Fibroblast of skin of abdomen (primary cell): ENCODE data around the gene DUS1L.

ENCODE experiments used
- DNase-seq: peaks from one replicate; pipeline ENCODE4 v3.0.0-alpha.2; 2013

The DUS1L gene

DNA sequence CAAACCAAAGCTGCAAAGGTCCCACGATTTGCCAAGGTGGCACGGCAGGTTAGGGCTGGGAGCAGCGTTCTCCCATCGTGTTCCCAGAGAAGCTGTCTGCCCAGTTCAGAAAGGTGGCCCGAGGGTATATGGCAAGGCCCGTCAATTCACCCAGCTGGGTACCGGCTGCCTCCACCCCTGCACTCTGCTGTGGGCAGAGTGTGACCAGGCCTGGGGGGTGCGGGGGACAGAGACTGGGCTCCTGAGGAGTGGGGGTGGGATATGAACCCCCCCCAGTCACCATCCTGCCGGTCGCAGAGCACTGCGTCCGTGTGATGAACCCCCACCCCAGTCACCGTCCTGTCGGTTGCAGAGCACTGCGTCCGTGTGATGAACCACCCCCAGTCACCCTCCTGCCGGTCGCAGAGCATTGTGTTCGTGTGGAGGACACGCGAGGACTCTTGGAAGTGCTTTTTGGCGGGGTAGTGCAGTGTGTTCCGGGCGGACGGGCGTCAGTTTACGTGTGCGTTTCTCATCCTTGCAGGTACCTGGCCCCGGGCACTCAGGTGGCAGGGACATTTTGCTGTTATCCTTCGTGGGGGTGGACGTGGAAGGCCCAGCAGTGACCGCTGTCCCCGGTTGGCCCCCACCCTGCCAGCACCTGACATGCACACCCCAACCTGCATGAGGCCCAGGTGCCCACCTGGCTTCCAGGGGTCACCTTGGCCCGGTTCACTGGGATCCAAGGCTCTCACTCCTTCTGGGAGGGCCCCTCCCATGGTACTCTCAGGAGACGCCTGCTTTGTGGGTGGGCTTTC lies 35.1 kb upstream of the DUS1L start:
- DNase-seq: no peak

DNA sequence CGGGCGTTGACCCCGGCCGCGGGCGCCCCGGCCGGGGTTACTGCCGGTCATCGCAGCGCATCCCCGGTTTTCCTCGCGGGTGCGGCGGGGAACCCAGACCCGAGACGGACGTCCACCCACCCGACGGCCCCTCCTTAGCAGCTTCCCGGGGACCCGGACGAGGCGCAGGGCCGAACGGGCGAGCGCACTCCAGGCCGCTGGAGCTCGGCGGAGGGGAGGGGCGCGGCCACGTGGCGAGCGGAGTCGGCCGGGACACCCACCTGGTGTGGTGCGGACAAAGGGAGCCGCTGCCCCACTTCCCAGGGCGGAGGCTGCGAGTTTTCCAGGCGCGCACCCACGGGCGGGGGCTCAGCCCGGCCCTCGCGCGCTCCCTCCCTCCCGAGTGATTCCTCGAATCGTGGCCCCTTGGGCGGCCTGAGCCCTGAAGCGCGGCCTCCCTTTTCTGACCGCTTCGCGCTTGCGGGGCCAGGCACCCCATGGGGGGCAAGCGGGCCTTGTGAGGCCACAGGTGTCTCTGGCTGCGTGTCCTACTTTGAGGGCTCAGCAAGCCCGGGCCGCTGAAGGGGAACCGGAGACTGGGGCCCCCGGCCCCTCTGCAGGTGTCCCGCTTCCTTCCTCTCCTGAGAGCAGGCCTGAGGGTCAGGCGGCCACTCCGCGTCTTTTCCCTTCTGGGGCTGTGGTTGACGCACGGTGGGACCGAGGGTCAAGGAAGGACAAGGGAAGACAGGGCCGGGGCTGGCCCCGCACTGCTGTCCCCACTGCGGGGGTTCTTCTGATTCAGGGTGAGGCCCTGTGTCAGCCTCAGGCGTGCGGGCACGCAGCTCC lies 33.5 kb upstream of the DUS1L start:
- no peak for DNase-seq

DNA sequence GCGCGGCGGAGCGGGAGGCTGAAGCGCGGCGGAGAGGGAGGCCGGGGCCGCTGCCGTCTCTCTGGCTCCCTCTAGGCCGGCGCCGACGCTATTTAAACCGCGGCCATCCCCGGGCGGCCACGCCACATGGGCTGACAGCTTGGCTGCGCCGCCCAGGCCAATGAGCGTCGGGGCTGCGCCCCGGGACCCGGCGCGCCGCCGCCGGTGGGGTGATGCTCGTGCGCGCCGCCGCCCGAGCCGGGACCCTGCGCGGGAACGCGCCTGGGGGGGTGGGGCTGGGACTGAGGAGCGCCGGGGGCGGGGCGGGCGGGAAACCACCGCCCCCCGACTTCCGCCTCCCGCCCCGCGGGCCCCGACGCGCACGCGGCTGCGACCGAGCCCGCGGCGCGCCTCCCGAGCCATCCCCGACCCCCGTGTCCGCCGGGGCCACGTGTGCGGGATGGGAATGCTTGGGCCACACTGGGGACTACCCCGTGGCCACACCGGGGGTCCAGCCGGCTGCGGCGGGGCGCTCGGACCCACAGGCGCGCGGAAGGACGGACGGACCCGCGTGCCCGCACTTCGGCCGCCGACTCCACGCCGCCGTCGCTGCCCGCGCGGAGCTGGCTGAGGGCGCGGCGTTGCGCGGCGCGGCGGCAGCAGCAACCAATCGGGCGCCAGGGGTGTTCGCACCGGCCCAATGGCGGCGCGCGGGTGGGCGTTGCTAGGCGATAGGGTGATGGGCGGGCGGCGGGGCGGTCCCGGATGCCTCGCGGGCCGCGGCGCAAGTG lies 32.8 kb upstream of the DUS1L start, which contains the start of gene FASN:
Gene FASN (minus strand): TSS at position 68 of the 770 bp plus-strand sequence. CDS start 1,791 bp downstream, outside the sequence.
- DNase-seq: peak; percentile 97

DNA sequence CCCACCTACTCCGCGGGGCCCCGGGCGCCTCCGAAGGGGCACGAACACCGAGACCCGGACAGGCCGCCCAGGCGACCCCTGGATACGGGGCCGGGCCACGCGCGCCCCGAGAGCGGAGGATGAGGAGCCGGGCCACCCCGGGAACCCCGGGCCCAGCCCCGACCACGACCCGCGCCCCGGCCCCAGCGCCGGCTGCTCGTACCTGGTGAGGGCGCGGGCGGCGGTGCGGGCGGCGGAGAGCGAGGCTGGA lies 32.2 kb upstream of the DUS1L start:
- DNase-seq: no peak

DNA sequence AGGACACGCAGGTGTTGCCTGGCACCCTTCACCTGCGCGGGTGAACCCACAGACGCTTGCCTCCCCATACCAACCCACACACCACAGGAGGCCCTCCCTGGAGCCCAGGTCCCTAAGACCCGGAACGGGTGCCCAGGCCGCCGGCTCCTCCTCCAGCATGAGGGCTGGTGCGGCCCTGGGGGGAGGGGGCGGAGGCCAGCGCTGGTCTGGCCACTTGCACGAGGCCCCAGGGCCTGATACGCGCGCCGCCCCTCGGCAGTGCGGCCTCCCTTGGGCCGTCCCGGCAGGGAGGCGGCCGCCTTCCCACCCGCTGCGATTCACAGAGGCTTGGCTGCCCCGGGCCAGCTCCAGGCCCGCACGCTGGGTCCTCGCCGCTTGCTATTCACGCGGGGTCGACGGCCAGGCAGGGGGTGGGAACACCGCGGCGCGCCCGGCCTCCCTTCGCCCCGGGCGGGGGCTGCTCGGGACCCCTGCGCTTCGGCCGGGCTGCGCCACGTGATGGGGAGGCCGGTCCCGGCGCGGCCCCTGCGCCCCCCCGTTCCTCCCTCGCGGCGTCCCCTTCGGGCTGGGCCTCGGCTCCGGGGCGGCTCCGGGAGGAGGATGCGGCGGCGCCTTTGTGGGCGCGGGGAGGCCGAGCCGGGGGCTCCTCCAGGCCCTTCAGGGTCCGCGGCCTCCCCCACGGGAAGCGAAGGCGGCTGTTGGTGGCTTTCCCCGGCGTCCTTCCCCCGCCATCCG lies 31.7 kb upstream of the DUS1L start:
- no peak for DNase-seq

DNA sequence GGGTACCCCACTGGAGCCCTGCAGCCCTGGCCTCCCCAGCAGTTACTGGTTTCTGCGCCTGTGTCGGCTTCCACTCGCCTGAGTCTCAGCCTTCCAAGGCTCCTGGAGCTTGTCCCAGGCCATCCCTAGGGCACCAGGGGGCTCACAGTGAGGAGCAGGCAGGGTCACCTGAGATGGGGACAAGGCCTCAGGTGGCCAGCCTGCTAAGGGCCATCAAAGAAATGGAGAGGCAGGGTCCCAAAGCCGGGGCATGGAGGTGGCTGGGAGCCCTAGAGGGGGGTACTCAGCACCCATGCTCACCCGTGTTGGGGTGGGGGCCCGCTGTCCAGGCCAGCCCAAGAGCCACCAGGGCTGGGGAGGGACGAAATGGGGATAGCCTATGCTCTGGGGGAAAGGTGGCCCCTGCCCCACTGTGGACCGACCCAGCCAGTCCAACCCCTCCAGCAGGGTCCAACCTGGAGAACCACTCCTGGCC lies 31.1 kb upstream of the DUS1L start:
- DNase-seq: no peak

DNA sequence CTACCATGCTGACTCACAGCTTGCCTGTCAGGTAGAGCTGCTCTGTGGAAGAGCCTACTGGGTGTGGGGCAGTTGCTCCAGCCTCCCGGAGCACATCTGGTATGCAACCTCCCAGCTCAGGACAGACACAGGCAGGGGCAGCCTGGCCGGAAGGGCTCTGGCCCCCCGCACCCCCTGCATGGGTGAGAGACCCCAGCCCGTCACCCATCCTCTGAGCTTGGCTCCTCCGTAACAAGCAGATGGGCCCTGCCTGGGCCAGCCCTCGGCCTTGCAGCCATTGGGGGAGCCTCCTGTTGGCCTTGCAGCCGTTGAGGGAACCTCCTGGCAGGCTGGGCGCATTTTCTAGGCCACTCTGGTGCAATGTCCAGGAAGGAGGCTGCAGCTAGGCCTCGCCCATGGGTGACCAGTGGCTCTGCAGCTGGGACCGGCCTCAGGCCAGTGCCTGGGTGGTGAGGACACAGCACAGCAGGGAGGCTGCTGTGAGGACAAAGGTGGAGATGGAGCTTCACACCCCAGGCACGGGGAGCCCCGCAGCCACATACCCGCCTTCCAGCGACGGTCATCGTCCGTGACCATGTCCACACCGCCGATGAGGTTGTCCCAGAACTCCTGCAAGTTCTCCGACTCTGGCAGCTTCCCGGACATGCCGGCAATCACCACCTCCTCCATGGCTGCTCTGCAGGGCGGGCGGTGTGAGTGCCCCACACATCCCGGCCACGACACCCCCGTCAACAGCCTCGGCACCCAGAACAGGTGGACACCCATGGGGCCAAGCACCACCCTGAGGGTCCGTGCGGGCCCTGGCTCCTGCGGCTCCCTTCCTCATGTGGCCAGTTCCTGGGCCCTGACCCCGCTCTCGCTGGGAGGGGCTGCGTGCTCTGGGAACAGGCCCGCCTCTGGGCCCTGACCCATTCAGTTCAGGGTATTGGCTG lies 30.4 kb upstream of the DUS1L start:
- no peak for DNase-seq

DNA sequence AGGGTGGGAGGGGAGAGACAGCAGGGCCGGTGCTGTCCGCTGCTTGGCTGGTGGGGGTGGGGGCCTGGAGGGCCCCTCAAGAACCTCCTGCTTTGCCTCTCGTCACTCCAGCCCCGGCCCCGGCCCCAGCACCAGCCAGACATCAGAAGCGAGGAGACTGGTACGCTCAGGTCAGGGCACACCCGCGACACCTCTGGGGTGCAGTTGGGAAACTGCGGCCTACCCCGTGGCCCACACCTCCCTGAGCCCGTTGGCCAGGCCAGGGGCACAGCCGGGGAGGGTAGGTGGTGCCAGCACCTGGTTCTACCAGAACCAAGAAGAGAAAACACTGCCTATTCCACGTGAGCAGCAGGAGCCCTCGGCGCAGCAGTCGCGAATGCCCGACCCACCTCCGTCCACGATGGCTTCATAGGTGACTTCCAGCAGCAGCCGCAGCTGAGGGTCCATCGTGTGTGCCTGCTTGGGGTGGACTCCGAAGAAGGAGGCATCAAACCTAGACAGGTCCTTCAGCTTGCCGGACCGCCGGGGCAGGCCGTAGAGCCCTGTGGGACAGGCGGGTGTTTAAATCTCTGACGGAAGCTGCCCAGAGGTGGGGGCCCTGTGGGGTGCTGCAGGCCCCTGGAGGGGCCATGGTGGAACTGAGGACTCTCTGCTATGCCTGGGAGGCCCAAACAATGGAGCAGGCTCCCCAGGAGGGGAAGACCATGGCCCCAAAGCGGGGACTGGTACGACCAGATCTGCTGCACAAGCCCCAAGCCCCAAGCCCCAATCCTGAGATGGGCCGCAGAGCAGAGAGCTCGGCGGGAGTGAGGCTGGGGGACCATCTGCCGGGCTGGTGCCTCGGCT lies 29.6 kb upstream of the DUS1L start:
- DNase-seq: no peak

DNA sequence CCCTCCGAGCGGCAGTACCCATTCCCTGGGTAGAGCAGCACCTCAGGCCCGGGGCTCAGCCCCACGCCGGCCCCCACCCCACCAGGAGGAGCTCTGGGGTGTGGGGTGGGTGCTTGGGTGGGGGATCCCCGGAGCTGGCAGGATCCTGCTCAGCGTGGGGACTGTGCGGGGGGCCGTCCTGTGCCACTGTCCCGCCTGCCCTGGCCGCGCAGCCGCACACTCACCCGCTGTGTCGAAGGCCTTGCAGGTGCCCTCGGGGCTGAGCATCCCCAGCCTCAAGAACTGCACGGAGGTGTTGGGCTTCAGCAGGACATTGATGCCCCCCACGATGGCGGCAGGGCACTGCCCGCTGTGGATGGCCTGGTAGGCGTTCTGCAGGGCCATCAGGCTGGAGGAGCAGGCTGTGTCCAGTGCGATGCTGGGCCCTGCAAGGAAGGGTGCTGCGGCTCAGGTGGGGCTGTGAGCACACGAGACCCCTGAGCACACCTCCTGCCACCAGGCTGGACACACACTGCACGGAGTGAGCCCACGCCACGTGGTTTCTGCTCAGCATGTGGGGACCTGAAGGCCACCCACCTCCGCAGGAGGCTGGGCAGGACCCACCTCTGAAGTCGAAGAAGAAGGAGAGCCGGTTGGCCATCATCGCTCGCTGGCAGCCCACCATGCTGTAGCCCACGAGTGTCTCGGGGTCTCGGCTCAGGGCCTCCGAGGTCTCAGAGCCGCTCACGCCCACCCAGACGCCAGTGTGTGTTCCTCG lies 27.6 kb upstream of the DUS1L start:
- DNase-seq: no peak

DNA sequence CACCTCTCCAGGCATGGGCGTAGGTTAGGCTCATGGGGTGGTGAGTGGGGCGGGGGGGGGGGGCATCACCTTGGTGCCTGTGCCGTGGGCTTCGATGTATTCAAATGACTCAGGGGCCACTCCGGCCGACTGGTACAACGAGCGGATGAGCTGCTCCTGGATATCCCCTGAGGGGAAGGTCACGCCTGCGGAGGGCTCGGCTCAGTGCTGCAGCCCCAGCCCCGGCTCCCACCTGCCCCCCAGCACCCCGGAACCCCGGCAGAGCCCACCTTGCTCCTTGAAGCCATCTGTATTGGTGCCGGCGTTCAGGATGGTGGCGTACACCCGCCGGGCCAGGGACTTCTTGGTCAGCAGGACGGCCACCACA lies 27.0 kb upstream of the DUS1L start:
- DNase-seq: no peak

DNA sequence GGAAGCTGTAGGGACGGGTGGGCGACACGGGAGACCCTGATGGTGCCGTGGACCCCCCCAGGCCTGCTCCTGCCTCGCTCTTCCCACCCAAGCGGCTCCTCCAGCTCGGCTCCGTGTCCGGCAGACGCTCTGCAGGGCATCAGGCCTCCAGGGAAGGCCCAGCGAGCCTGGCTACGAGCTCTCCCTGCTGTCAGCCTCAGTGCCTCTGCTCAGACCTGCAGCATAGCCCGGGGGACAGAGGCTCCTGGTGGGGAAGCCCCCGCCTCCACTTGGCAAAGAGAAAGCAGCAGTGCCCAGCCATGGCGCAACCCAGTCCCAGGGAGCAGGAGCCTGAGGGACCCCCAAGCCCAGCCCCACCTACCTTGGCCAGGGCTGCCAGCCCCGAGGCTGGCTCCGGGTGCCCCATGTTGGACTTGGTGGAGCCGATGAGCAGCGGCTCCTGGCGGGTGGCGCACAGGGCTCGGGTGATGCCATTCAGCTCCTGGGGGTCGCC lies 26.5 kb upstream of the DUS1L start:
- DNase-seq: no peak

DNA sequence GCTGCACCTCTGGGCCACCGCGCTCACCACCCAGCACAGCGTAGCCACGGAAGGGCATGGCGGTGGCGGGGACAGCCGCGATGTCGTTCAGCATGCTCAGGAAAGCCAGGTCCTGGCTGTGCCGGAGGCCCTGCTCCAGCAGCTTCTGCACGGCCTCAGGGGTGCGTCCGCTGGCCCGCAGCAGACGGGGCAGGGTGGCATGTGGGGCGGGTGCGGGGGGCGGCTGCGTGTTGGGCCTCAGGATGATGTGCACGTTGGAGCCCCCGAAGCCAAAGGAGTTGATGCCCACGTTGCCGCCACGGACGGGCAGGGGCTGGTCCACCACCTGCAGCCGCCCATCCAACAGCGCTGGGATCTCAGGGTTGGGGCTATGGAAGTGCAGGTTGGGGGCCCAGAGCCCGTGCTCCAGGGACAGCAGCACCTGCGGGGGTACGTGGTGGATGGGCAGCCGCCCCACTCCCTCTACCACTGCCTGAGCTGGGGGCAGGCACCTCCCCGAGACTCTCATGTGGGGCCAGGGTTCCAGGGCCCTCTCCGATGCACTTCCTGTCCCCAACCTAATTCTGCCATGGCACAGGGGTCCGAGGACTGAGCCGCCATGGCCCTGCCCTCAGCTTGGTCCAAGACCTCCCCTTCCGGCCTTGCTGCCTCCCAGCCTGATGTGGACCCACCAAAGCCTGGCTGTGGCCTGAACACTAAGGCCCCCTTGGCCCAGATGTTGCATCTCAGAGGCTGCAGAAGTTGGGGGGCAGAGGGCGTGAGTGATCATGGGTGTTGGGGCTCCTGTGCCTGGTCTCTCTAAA lies 25.9 kb upstream of the DUS1L start:
- no peak for DNase-seq

DNA sequence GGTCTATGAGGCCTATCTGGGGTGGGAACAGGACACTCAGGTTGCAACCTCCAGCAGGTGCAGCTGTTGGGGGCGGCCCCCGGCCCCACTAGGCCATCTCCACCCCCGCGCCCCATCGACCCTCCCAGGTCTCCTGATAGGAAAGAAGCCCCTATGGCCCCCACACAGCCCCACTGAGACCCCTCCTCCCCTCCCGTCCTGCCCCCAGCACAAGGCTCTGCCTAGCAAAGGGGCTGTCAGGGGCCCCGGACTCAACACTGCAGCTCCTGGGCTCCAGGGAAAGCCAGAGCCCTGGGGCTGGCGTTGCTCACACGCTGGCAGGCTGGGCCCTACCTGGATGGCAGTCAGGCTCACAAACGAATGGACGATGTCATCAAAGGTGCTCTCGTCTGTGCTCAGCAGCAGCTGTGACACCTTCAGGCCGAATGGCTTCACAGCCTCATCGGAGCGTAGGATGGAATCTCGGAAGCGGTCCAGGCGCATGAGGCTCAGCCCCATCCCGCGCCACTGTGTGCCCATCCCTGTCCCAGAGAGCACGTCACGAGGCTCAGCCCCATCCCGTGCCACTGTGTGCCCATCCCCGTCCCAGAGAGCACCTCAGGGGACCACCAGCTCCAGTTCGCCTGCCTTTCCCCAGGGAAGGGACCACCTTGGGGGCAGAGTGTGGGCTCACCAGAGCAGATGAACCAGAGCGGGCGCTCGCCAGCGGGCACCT lies 25.1 kb upstream of the DUS1L start:
- no peak for DNase-seq

DNA sequence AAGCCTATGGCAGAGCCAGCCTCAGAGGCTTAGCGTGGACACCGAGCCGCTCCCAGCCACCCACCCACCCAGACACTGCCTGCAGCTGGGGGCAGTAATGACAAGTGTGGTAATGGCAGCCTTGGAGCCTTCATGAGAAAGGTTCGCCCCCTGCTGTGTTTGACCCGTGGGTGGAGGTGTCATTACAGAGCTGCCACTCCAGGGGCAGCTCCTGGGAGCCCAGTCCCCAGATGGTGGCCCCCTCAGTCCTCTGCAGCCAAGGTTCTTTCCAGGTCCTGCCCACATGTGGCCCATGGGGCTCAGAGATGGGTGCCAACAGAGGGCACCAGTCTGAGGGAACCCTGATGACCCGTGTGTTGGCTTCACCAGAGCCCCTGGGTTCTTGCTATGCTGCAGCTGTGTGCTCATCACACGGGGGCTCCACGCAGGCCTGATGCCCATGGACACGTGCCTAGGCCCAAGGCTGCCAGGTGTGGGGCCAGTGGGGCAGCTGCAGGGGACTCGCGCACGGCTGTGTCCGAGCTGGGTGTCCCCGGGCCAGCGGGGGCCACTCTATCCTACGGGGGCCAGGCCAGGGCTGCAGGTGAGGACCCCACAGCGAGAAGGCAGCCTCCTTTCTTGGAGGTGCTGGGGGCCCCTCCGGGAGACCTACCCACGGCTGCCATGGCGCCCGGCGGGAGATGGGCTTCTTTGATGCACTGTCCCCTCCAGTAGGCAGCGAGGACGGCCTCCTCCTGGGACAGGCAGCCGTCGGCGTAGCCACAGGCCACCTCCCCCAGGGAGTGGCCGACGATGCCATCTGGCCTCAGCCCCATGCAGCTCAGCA lies 24.3 kb upstream of the DUS1L start:
- no peak for DNase-seq

DNA sequence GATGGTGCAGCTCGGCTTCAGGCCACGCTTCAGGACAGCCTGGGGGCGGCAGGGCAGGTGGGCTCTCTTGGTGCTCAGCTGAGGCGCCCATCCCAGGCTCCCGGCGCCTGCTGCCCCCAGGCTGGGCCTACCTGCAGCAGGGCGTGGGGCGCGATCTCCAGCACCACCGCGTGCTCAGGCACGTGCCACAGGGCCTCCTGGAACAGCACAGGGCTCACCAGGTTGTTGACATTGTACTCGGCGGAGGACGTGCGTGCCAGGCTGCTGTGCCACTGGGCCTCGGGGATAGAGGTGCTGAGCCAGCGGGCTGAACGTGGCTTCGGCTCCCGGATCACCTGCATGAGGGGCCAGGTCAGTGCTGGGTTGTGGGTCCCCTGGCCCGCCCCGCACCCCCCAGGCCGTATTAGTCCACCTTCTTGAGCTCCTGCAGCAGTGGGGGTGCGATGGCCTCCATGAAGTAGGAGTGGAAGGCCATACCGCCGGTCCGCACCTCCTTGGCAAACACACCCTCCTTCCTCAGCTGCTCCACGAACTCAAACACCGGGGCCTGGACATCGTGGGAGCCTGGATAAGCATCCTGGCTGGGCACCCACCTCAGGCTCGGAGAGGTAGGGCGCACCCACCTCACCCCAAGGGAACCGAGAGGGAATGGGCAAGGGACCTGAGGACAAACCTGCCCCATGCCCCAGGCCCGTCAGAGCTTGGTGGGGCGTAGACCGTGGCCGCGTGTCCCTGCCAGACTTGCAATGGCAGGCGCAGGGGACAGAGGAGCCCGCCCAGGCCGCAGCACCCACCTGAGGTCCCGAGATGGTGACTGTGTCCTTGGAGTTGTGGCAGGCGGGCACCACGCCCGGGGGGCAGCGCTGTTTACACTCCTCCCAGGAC lies 23.5 kb upstream of the DUS1L start:
- no peak for DNase-seq
